Chondrocyte (in vitro differentiated cells): ENCODE measurements around the gene ATP2B2. TPM values are rescaled to one million over a fixed set of nuclear protein-coding genes. Genes with fewer than 3 reads are reported as not detected.

Experiments used
- DNase-seq: peaks from one replicate; pipeline ENCODE4 v3.0.0; 2021; ENCODE audit warnings: mixed read lengths, low spot score
- H3K27ac Mint-ChIP-seq: one replicate; pipeline ENCODE4 v1.8.0; 2021; ENCODE audit warnings: mild to moderate bottlenecking, moderate library complexity, mixed read lengths; ENCODE audit not compliant: unreplicated experiment
- H3K27me3 Mint-ChIP-seq: 2 replicates; pipeline ENCODE4 v1.8.0; 2021; ENCODE audit warnings: low read depth, mixed read lengths
- H3K36me3 Mint-ChIP-seq: 2 replicates; pipeline ENCODE4 v1.8.0; 2021; ENCODE audit warnings: low read depth, mixed read lengths
- H3K4me1 Mint-ChIP-seq: 2 replicates; pipeline ENCODE4 v1.8.0; 2021; ENCODE audit warnings: low read depth, mild to moderate bottlenecking, mixed read lengths
- H3K4me3 Mint-ChIP-seq: one replicate; pipeline ENCODE4 v1.8.0; 2021; ENCODE audit warnings: mild to moderate bottlenecking, moderate library complexity, mixed read lengths; ENCODE audit not compliant: unreplicated experiment
- H3K9me3 Mint-ChIP-seq: 2 replicates; pipeline ENCODE4 v1.8.0; 2021; ENCODE audit warnings: low read depth, mixed read lengths
- CTCF ChIP-seq: fragments of 200-600 bp; sonication (generic); IDR thresholded peaks from 2 replicates; pipeline ENCODE4 v1.5.0; 2021; ENCODE audit warnings: antibody characterized with exemption, mild to moderate bottlenecking, moderate library complexity
- total RNA-seq: library from RNA; stranded (reverse); gene quantifications from 3 replicates; pipeline ENCODE4 v1.2.1, GENCODE V29; 2021

ATP2B2 gene
- total RNA-seq, 1 donor from 2014 or later, result 0.25 TPM

- H3K27me3 Mint-ChIP-seq, result peaks cover 7% of the 10 kb centered on the region
- H3K4me1 Mint-ChIP-seq, result peaks cover 14% of the 10 kb centered on the region
- H3K27ac Mint-ChIP-seq, result no peak overlapping the region
- no peaks in the 10 kb centered on the region for H3K36me3 Mint-ChIP-seq
- H3K9me3 Mint-ChIP-seq, result no peaks in the 10 kb centered on the region
- TF ChIP-seq CTCF, result no peak
- H3K4me3 Mint-ChIP-seq, result no peak overlapping the region
- DNase-seq, result no peak
These were observed 107.5 kb downstream of the ATP2B2 start for GRCh38 chr3:10397879-10398278.

- peaks cover 11% of the 10 kb centered on the region for H3K27me3 Mint-ChIP-seq
- no peaks in the 10 kb centered on the region for H3K36me3 Mint-ChIP-seq
- H3K4me1 Mint-ChIP-seq, result peaks cover 14% of the 10 kb centered on the region
- DNase-seq, result peak; percentile 55
- no peaks in the 10 kb centered on the region for H3K9me3 Mint-ChIP-seq
- no peak overlapping the region for H3K27ac Mint-ChIP-seq
- TF ChIP-seq CTCF, result no peak
- H3K4me3 Mint-ChIP-seq, result no peak overlapping the region
These were observed 108.5 kb downstream of the ATP2B2 start for GRCh38 chr3:10396931-10397330.

DNA sequence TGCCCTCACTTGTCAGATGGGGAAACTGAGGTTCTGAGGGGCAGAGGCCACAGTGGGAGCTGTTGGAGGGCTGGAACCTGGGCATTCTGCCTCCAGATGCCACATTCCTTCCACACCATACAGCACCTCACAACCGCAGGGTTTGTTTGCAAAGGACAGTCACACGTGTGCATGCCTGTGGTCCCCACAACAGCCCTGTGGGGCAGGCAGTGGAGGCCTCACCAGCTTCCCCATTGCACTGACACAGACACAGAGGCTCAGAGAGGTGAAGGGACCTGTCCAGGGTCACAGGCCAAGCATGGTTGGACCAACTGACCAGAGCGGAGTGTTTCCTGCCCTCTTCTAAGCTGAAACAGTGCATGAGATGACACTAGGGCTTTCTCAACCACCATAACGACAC, 109.3 kb downstream of the ATP2B2 start:
- Mint-ChIP-seq H3K9me3 (no peaks in the 10 kb centered on the region), H3K36me3 (no peaks in the 10 kb centered on the region), H3K27me3 (peaks cover 12% of the 10 kb centered on the region), H3K4me1 (peaks cover 14% of the 10 kb centered on the region), H3K27ac (no peak overlapping the region), H3K4me3 (no peak overlapping the region)
- peak; percentile 34 for DNase-seq
- TF ChIP-seq CTCF, result no peak

GRCh38 chr3:10395671-10396070, 109.7 kb downstream of the ATP2B2 start:
- Mint-ChIP-seq H3K9me3 (no peaks in the 10 kb centered on the region), H3K27ac (no peak overlapping the region), H3K36me3 (no peaks in the 10 kb centered on the region), H3K4me1 (peaks cover 14% of the 10 kb centered on the region), H3K4me3 (no peak overlapping the region), H3K27me3 (peaks cover 12% of the 10 kb centered on the region)
- peak; percentile 14 for DNase-seq
- TF ChIP-seq CTCF, result no peak

DNA sequence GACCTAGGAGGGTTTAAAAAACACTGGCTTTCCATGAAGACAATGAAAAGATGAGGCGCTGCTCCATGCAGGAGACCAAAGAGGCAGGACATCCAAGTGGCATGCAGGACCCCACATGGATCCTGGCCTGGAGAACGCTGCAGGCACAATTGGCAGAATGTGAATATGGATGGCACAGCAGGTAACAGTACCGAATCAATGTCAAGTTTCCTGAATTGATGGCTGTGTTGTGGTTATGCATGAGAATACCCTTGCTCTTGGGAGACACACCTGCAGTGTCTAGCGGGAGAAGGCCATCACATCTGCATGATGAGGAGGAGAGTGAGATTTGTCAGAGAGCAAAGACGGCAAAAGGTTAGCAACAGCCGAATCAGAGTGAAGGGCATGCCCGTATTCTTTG, 110.2 kb downstream of the ATP2B2 start:
- H3K36me3 Mint-ChIP-seq, result no peaks in the 10 kb centered on the region
- peaks cover 12% of the 10 kb centered on the region for H3K27me3 Mint-ChIP-seq

More for the DNA sequence above, 110.2 kb downstream of the ATP2B2 start:
- DNase-seq, result peak; percentile 4
- TF ChIP-seq CTCF, result no peak
- Mint-ChIP-seq H3K27ac (no peak overlapping the region), H3K9me3 (no peaks in the 10 kb centered on the region), H3K4me1 (peaks cover 14% of the 10 kb centered on the region), H3K4me3 (no peak overlapping the region)
